Suprapubic skin (tissue), 4 donors: ENCODE results near the gene PDE1C.

Experiments
- EP300 ChIP-seq: sonication (generic); formaldehyde crosslinking; IDR thresholded peaks from one replicate; pipeline ENCODE4 v1.6.1; 2017; ENCODE audit warnings: antibody characterized with exemption
- POLR2A ChIP-seq, 2 donors: fragments of 450-650 bp; IDR thresholded peaks; one replicate each; pipeline ENCODE4 v1.6.1; 2017; ENCODE audit warnings: antibody characterized with exemption in 2 of 2, mild to moderate bottlenecking in 2 of 2, moderate library complexity in 2 of 2
- POLR2AphosphoS5 ChIP-seq, 3 donors: sonication (generic); formaldehyde crosslinking; IDR thresholded peaks; one replicate each; pipeline ENCODE4 v1.6.1; 2017; ENCODE audit warnings: antibody characterized with exemption in 3 of 3
- TF ChIP-seq, protein P1 (sequence below), 2 donors: fragments of 200-600 bp in 1 of 2; fragments of 450-650 bp in 1 of 2; sonication (generic) in 1 of 2; IDR thresholded peaks; one replicate each; pipeline ENCODE4 v1.5.1; 2016 to 2019; ENCODE audit warnings: antibody characterized with exemption in 2 of 2, mild to moderate bottlenecking in 1 of 2, moderate library complexity in 1 of 2

DNA sequence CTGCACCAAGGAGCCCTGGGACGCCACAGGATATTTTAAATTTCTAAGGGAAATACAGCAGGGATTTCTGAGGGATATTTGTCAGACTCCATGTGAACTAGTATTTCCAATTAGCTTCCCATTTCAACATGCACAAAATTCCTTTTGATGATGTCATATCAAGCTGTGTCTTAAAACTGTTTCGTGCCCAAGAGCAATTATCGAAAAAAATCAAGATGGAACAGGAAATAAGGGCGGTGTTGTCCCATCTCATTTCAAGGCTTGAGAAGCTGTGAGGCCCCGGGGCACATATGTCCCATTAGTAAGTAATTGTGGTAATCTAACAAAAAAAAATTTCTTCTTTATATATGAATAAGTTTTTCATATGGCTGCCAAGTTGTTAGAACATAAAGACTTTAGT lies 335.8 kb downstream of the PDE1C start:
- TF ChIP-seq, protein P1, sequence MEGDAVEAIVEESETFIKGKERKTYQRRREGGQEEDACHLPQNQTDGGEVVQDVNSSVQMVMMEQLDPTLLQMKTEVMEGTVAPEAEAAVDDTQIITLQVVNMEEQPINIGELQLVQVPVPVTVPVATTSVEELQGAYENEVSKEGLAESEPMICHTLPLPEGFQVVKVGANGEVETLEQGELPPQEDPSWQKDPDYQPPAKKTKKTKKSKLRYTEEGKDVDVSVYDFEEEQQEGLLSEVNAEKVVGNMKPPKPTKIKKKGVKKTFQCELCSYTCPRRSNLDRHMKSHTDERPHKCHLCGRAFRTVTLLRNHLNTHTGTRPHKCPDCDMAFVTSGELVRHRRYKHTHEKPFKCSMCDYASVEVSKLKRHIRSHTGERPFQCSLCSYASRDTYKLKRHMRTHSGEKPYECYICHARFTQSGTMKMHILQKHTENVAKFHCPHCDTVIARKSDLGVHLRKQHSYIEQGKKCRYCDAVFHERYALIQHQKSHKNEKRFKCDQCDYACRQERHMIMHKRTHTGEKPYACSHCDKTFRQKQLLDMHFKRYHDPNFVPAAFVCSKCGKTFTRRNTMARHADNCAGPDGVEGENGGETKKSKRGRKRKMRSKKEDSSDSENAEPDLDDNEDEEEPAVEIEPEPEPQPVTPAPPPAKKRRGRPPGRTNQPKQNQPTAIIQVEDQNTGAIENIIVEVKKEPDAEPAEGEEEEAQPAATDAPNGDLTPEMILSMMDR (IDR thresholded peaks at IDR 0.05), result no peak
- TF ChIP-seq POLR2A (IDR thresholded peaks at IDR 0.05) (no peak), EP300 (no peak), POLR2AphosphoS5 (IDR thresholded peaks at IDR 0.05) (no peak)
